HG03159 (cell line): ENCODE results near the gene CEP72.
A peak's percentile ranks its signal among the peaks of the same experiment; 100 is the strongest.
"Not testable (repeated sequence)": the region's sequence is repeated elsewhere in the genome, so short reads cannot be mapped to it uniquely, and the experiment has no call there.

Source experiments
- ATAC-seq: cut with Tn5 transposase; IDR thresholded peaks from one replicate; pipeline ENCODE4 v1.9.1; 2021; ENCODE audit warnings: mild to moderate bottlenecking, moderate library complexity; ENCODE audit not compliant: unreplicated experiment

CEP72 gene

GRCh38 chr5:669111-669841 is 57.1 kb downstream of the CEP72 start:
- ATAC-seq, result no peak

GRCh38 chr5:669842-670395 is 57.8 kb downstream of the CEP72 start:
- no peak for ATAC-seq

- ATAC-seq, result no peak
Observed at GRCh38 chr5:670396-671270, 58.5 kb downstream of the CEP72 start.

GRCh38 chr5:671459-672328 is 59.6 kb downstream of the CEP72 start:
- ATAC-seq, result peak; percentile 81

GRCh38 chr5:672329-673160 is 60.4 kb downstream of the CEP72 start:
- no peak for ATAC-seq

- no peak for ATAC-seq
Observed at GRCh38 chr5:673161-673830, 61.2 kb downstream of the CEP72 start.

- no peak for ATAC-seq
Observed at GRCh38 chr5:673831-674629, 61.9 kb downstream of the CEP72 start.

GRCh38 chr5:674630-675011 is 62.5 kb downstream of the CEP72 start:
- ATAC-seq, result no peak

GRCh38 chr5:675111-675870 is 63.2 kb downstream of the CEP72 start:
- no peak for ATAC-seq

GRCh38 chr5:675871-676698 is 63.9 kb downstream of the CEP72 start:
- ATAC-seq, result no peak

GRCh38 chr5:676699-677076 is 64.5 kb downstream of the CEP72 start:
- no peak for ATAC-seq

GRCh38 chr5:677131-678101 is 65.3 kb downstream of the CEP72 start:
- no peak for ATAC-seq

- ATAC-seq, result not testable (repeated sequence)
Observed at GRCh38 chr5:678521-678920, 66.4 kb downstream of the CEP72 start.

GRCh38 chr5:679166-679895 is 67.2 kb downstream of the CEP72 start:
- not testable (repeated sequence) for ATAC-seq

- not testable (repeated sequence) for ATAC-seq
Observed at GRCh38 chr5:680118-680795, 68.1 kb downstream of the CEP72 start.
